HG03196 (cell line): ENCODE measurements around the gene TTC23.

Experiments used
- ATAC-seq: cut with Tn5 transposase; IDR thresholded peaks from one replicate; pipeline ENCODE4 v1.9.1; 2021; ENCODE audit not compliant: unreplicated experiment

The TTC23 gene

DNA sequence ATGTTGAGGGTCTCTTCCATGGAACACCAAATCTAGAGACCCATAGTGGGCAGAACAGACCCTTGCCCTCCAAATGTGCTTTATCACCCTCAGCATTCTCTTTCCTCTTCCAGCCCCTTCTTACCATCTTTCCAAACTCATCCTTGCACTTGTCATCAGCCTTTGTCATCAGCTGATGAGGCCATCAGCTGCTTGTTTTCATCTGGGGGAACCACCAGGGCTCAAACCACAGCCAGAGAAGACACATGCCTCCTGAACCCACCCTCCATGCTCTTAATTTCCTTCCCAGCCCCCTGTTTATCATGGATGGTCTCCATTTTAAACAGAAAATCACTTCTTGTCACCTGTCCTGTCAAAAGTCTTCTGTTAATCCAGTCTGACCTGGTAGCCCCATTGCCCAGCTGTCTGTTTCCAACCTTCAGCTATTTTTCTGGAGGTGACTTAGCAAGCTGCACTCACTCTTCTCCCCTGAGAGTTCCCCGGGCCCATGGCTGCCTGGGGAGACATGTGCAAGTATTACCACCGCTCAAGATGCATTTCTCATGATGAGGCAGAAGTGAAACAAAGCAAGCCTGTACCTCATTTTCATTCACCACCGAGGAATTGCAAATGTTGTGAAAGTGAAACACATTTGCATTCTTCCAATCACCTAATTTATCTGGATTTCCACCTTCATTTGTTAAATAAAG is 159.2 kb downstream of the TTC23 start:
- ATAC-seq: peak; percentile 99

DNA sequence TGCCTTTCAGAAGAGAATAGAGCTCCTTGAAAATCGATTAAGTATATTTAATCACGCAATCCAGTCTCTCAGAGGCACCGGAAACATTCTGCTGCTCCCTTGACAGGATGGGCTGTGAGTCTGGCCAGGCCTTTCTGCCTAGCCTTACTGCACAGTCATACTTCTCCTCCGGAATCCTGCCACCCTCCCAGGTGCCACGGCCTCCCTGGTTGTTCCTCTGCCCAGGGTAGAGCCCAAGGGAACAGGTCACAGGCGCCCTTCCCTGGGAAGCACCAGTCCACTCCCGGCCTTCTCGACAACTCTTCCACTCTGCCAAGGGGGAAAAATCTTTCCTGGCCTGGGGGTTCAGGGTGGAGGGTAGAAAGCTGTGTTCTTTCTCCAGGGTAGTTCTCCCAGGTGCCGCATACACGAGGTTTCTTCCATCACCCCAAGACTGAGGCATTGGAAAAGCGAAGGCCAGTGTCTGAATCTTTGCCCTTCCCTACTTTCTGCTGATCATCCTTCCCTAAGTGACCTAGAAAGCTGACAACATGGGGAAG is 161.9 kb downstream of the TTC23 start:
- no peak for ATAC-seq

DNA sequence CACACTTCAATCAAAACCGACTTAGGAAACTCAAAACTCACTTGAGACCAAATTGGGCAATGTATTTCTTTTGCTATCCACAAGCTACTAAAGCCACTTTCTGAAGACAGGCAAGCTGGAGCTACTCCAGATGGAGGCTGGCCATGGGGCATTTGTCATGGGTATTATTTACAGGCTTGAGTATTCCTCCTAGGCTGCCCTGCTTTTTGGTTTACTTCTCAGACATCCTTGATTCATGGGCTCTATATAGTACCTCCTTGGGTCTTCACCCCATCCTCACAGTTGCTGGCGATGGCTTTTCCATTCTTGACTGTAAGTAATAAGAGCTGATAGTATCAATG is 163.1 kb downstream of the TTC23 start:
- no peak for ATAC-seq
